ENCODE data around the gene TAPBP. TPM values are rescaled to one million over a fixed set of nuclear protein-coding genes. Genes with fewer than 3 reads are reported as not detected.
A peak's percentile ranks its signal among the peaks of the same experiment; 100 is the strongest.

TAPBP gene
- total and polyA plus RNA-seq, 9 of the 15 experiments (the other 6 are each of a cell fraction or from before 2014, with no cell fraction given) = 5.6 to 74.0 (median 22.3) TPM

DNA sequence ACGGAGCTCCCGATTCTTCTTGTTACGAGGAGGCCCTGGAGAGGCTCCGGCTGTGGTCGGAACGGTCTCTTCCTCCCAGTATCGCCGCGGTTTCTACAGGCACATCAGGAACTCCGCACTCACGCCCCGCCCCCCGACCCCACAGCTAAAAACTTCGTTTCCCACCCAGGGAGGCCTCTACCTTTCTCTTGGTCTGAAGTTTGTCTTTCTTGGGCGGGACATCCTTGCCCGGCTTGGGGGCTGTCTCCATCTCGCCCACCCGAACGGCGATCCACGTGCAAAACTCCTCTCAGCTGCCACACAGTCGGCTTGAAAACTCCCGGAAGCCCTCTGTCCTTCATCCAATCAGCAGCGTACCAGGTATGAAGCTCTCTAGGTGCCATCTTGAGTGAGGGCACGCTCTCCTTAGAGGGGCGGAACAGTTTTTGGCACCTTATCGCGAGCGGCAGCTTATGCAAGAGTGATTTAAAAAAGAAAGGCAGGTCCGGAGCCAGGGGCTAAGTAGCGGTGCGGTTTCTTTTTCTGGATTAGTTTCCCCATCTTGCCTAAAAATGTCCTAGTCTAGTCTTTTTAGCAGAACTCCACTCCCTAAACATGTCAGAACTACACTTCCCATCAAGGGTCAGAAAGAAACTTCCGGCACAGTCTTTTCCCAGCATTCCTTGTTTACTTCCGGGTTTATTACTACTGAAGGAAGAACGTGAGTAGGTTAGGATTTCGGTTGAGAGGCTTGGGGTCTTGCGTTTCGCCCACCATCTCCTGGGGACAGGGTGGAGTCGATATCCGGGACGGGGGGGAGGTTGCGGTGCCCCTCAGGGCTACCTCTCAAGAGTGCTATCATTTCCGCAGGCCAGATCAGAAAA, 24.7 kb downstream of the TAPBP start, which contains the start of the genes PFDN6 and WDR46 (continued):
- TF ChIP-seq RAD21 (CRISPR knock-in tag; conservative IDR thresholded peaks at IDR 0.05 in 1 of 2, IDR thresholded peaks at IDR 0.05 in 1 of 2) (no peak), CC2D1A (IDR thresholded peaks at IDR 0.05) (no peak), GATAD2A (IDR thresholded peaks at IDR 0.05) (no peak), RBM34 (IDR thresholded peaks at IDR 0.05; ENCODE audit: borderline replicate concordance, insufficient read depth, low read length) (no peak), U2AF1 (optimal IDR thresholded peaks at IDR 0.05; ENCODE audit: low read depth, low read length) (no peak), SAFB2 (IDR thresholded peaks at IDR 0.05; ENCODE audit: borderline replicate concordance, low read depth, low read length, severe bottlenecking) (no peak), AFF4 (CRISPR knock-in tag; IDR thresholded peaks at IDR 0.05) (peak; percentile 56; the same call in 1 of the 2 replicates), ZNF518B (CRISPR knock-in tag; IDR thresholded peaks at IDR 0.05) (no peak), ZNF707 (CRISPR knock-in tag; conservative IDR thresholded peaks at IDR 0.05) (no peak), NONO (IDR thresholded peaks at IDR 0.05; ENCODE audit: low read depth in 2 of 2, low read length in 1 of 2) (no peak), SMARCA4 (IDR thresholded peaks at IDR 0.05) (no peak), ZNF23 (CRISPR knock-in tag; IDR thresholded peaks at IDR 0.05) (no peak), HMGN3 (IDR thresholded peaks at IDR 0.05; ENCODE audit: borderline replicate concordance, extremely low read depth, insufficient read length, low read depth, low read length) (no peak), ZNF274 (IDR thresholded peaks at IDR 0.05; ENCODE audit: borderline replicate concordance, low read depth, low read length) (no peak), ZNF780A (CRISPR knock-in tag; IDR thresholded peaks at IDR 0.05) (no peak), DDX20 (tag; IDR thresholded peaks at IDR 0.05; ENCODE audit: low read depth) (0 out of 2 replicates have a peak, but pooled peaks have one; percentile 37), C11orf30 (IDR thresholded peaks at IDR 0.05; ENCODE audit: low read depth) (peak; percentile 94), TAF7 (tag; IDR thresholded peaks at IDR 0.05) (peak; percentile 33; the same call in 1 of the 2 replicates), ZFX (CRISPR knock-in tag; IDR thresholded peaks at IDR 0.05) (peak; percentile 61)
- TF ChIP-seq, protein P1, sequence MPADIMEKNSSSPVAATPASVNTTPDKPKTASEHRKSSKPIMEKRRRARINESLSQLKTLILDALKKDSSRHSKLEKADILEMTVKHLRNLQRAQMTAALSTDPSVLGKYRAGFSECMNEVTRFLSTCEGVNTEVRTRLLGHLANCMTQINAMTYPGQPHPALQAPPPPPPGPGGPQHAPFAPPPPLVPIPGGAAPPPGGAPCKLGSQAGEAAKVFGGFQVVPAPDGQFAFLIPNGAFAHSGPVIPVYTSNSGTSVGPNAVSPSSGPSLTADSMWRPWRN (IDR thresholded peaks at IDR 0.05; ENCODE audit: low read depth) = no peak

Measured in K562 (cell line).